ENCODE measurements around the gene STON1.
"Not testable (repeated sequence)": the region's sequence is repeated elsewhere in the genome, so short reads cannot be mapped to it uniquely, and the experiment has no call there.

The STON1 gene

DNA sequence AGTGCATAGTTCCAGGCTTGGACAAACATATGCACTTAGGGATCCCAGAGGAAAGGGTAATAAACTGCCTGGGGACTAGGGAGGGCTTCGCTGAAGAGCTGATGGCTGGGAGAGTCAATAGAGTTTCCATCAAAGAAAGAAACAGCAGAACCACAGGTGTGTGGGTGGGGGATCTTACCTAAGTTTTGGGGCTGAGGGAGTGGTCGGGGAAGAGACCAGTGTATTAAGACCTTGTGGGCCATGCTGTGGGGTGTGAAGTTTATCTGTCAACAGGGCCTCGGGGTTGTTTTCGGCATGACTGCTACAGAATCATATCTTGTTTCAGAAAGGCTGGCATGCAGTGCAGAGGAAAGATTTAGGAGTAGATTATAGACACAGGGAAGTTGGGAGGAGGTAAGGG, 56.5 kb downstream of the STON1 start:
- Histone ChIP-seq H3K27ac (ENCODE audit: low read depth, low read length) (no peak overlapping the region), H3K4me1 (ENCODE audit: control insufficient read depth in 5 of 5, insufficient read depth in 5 of 5, low read length in 5 of 5) (peaks cover 0 to 6% (median 2%) of the 10 kb centered on the region in 5 donors), H3K27me3 (ENCODE audit: control insufficient read depth in 5 of 5, insufficient read depth in 4 of 5, low read length in 5 of 5) (no peaks in the 10 kb centered on the region), H3K36me3 (ENCODE audit: control insufficient read depth in 5 of 5, insufficient read depth in 5 of 5, low read length in 5 of 5) (peaks cover 0 to 5% (median under 1%) of the 10 kb centered on the region in 5 donors), H3K9me3 (ENCODE audit: control insufficient read depth in 5 of 5, low read length in 5 of 5) (no peaks in the 10 kb centered on the region), H3K4me3 (ENCODE audit: low read depth in 1 of 5, low read length in 5 of 5) (no peak overlapping the region), H3K9ac (ENCODE audit: low read length in 5 of 5) (no peak overlapping the region)

- Histone ChIP-seq H3K27me3 (ENCODE audit: control insufficient read depth in 5 of 5, insufficient read depth in 4 of 5, low read length in 5 of 5) (no peaks in the 10 kb centered on the region), H3K9ac (ENCODE audit: low read length in 5 of 5) (peak overlapping the region in 1 of 5 donors; percentile 36), H3K27ac (ENCODE audit: low read depth, low read length) (no peak overlapping the region), H3K4me3 (ENCODE audit: low read depth in 1 of 5, low read length in 5 of 5) (no peak overlapping the region), H3K4me1 (ENCODE audit: control insufficient read depth in 5 of 5, insufficient read depth in 5 of 5, low read length in 5 of 5) (peaks cover 0 to 6% (median 0%) of the 10 kb centered on the region in 5 donors), H3K9me3 (ENCODE audit: control insufficient read depth in 5 of 5, low read length in 5 of 5) (no peaks in the 10 kb centered on the region), H3K36me3 (ENCODE audit: control insufficient read depth in 5 of 5, insufficient read depth in 5 of 5, low read length in 5 of 5) (peaks cover 0 to 5% (median 0%) of the 10 kb centered on the region in 5 donors)
These were observed 57.6 kb downstream of the STON1 start for GRCh38 chr2:48587560-48587959.

GRCh38 chr2:48587961-48588360, 58.0 kb downstream of the STON1 start:
- Histone ChIP-seq H3K9ac (ENCODE audit: low read length in 5 of 5) (peak overlapping the region in 1 of 5 donors; percentile 36), H3K27me3 (ENCODE audit: control insufficient read depth in 5 of 5, insufficient read depth in 4 of 5, low read length in 5 of 5) (no peaks in the 10 kb centered on the region), H3K36me3 (ENCODE audit: control insufficient read depth in 5 of 5, insufficient read depth in 5 of 5, low read length in 5 of 5) (peaks cover 0 to 5% (median 3%) of the 10 kb centered on the region in 5 donors), H3K9me3 (ENCODE audit: control insufficient read depth in 5 of 5, low read length in 5 of 5) (no peaks in the 10 kb centered on the region), H3K4me1 (ENCODE audit: control insufficient read depth in 5 of 5, insufficient read depth in 5 of 5, low read length in 5 of 5) (peaks cover 0 to 6% (median 0%) of the 10 kb centered on the region in 5 donors), H3K27ac (ENCODE audit: low read depth, low read length) (no peak overlapping the region), H3K4me3 (ENCODE audit: low read depth in 1 of 5, low read length in 5 of 5) (no peak overlapping the region)

DNA sequence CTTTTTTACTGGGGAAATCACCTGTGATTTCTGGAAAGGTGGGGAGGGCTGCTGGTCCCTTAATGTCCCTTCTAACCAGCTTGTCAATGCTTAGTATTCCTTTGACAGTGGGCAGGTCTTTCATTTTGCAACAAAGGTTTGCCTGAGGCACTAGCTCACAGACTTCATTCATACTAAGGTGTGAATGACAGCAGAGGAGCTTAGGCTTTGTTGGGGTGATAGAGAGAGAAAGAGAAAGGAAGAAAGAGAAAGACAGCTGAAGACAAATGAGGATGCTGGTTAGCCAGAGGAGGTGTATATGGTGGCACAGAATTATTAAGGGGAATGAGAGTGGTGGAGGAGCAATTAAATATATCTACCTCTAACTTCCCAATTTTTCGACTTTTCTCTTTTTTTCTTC, 58.8 kb downstream of the STON1 start:
- Histone ChIP-seq H3K27me3 (ENCODE audit: control insufficient read depth in 5 of 5, insufficient read depth in 4 of 5, low read length in 5 of 5) (no peaks in the 10 kb centered on the region), H3K27ac (ENCODE audit: low read depth, low read length) (no peak overlapping the region), H3K4me3 (ENCODE audit: low read depth in 1 of 5, low read length in 5 of 5) (no peak overlapping the region), H3K9ac (ENCODE audit: low read length in 5 of 5) (peak overlapping the region in 2 of 5 donors; percentile 29 to 39), H3K9me3 (ENCODE audit: control insufficient read depth in 5 of 5, low read length in 5 of 5) (no peaks in the 10 kb centered on the region), H3K36me3 (ENCODE audit: control insufficient read depth in 5 of 5, insufficient read depth in 5 of 5, low read length in 5 of 5) (peaks cover 0 to 7% (median 3%) of the 10 kb centered on the region in 5 donors), H3K4me1 (ENCODE audit: control insufficient read depth in 5 of 5, insufficient read depth in 5 of 5, low read length in 5 of 5) (peaks cover 0 to 6% (median 0%) of the 10 kb centered on the region in 5 donors)

DNA sequence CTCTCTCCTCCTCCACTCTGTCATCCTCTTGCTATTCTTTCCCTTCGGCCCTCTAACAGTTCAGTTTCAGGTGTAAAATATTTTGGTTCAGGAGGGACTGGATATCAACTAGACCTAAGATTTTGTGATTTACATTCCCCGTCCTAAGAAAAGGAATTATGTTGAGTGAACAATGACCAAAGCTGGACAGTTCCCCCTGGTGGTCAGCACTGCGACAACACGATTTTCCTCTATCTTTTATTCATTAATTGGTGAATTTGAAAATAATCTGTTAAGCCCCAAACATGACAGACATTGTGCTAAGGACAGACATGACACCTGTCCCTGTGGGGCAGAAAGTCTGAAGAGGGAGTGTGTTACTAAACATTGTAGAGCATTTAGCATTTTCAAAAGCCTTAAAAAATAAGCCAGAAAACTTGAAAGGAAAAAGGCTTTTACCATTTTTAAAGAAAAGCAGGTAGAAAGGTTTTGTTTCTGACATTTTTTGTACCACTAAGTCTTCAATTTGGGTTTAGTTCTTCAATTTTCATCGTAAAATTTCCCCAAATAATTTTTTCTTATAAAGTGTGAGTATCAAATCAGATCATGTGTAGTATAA, 59.3 kb downstream of the STON1 start:
- Histone ChIP-seq H3K9ac (ENCODE audit: low read length in 5 of 5) (peak overlapping the region in 1 of 5 donors; percentile 39), H3K4me3 (ENCODE audit: low read depth in 1 of 5, low read length in 5 of 5) (no peak overlapping the region), H3K27ac (ENCODE audit: low read depth, low read length) (no peak overlapping the region), H3K36me3 (ENCODE audit: control insufficient read depth in 5 of 5, insufficient read depth in 5 of 5, low read length in 5 of 5) (peaks cover 3 to 10% (median 4%) of the 10 kb centered on the region in 5 donors), H3K4me1 (ENCODE audit: control insufficient read depth in 5 of 5, insufficient read depth in 5 of 5, low read length in 5 of 5) (peaks cover 0 to 6% (median 0%) of the 10 kb centered on the region in 5 donors), H3K27me3 (ENCODE audit: control insufficient read depth in 5 of 5, insufficient read depth in 4 of 5, low read length in 5 of 5) (no peaks in the 10 kb centered on the region), H3K9me3 (ENCODE audit: control insufficient read depth in 5 of 5, low read length in 5 of 5) (no peaks in the 10 kb centered on the region)

- Histone ChIP-seq H3K9me3 (ENCODE audit: control insufficient read depth in 5 of 5, low read length in 5 of 5) (no peaks in the 10 kb centered on the region), H3K9ac (ENCODE audit: low read length in 5 of 5) (no peak overlapping the region), H3K36me3 (ENCODE audit: control insufficient read depth in 5 of 5, insufficient read depth in 5 of 5, low read length in 5 of 5) (peaks cover 3 to 12% (median 5%) of the 10 kb centered on the region in 5 donors), H3K4me3 (ENCODE audit: low read depth in 1 of 5, low read length in 5 of 5) (no peak overlapping the region), H3K27me3 (ENCODE audit: control insufficient read depth in 5 of 5, insufficient read depth in 4 of 5, low read length in 5 of 5) (no peaks in the 10 kb centered on the region), H3K4me1 (ENCODE audit: control insufficient read depth in 5 of 5, insufficient read depth in 5 of 5, low read length in 5 of 5) (peaks cover 0 to 6% (median 0%) of the 10 kb centered on the region in 5 donors), H3K27ac (ENCODE audit: low read depth, low read length) (no peak overlapping the region)
These were observed 60.1 kb downstream of the STON1 start for GRCh38 chr2:48590017-48590416.

- Histone ChIP-seq H3K4me3 (ENCODE audit: low read depth in 1 of 5, low read length in 5 of 5) (no peak overlapping the region), H3K9me3 (ENCODE audit: control insufficient read depth in 5 of 5, low read length in 5 of 5) (no peaks in the 10 kb centered on the region), H3K36me3 (ENCODE audit: control insufficient read depth in 5 of 5, insufficient read depth in 5 of 5, low read length in 5 of 5) (peaks cover 6 to 21% (median 11%) of the 10 kb centered on the region in 5 donors), H3K9ac (ENCODE audit: low read length in 5 of 5) (no peak overlapping the region), H3K4me1 (ENCODE audit: control insufficient read depth in 5 of 5, insufficient read depth in 5 of 5, low read length in 5 of 5) (peaks cover 0 to 6% (median 0%) of the 10 kb centered on the region in 5 donors), H3K27me3 (ENCODE audit: control insufficient read depth in 5 of 5, insufficient read depth in 4 of 5, low read length in 5 of 5) (no peaks in the 10 kb centered on the region), H3K27ac (ENCODE audit: low read depth, low read length) (no peak overlapping the region)
These were observed 62.1 kb downstream of the STON1 start for GRCh38 chr2:48592067-48592466.

DNA sequence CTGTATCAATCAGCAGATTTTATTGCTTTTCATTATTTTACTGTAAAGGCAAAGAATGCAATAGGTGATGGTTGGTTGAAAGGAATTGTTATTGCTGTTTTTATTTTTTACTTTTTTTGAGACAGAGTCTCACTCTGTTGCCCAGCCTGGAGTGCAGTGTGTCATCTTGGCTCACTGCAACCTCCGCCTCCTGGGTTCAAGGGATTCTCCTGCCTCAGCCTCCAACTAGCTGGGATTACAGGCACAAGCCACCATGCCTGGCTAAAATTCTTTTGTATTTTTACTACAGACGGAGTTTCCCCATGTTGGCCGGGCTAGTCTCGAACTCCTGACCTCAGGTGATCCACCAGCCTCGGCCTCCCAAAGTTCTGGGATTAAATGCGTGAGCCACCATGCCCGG, 66.8 kb downstream of the STON1 start:
- H3K4me3 ChIP-seq (ENCODE audit: low read depth in 1 of 5, low read length in 5 of 5); H3K27me3 ChIP-seq (ENCODE audit: control insufficient read depth in 5 of 5, insufficient read depth in 4 of 5, low read length in 5 of 5); H3K4me1 ChIP-seq (ENCODE audit: control insufficient read depth in 5 of 5, insufficient read depth in 5 of 5, low read length in 5 of 5); H3K9ac ChIP-seq (ENCODE audit: low read length in 5 of 5); H3K9me3 ChIP-seq (ENCODE audit: control insufficient read depth in 5 of 5, low read length in 5 of 5); H3K27ac ChIP-seq (ENCODE audit: low read depth, low read length): not testable (repeated sequence)
- H3K36me3 ChIP-seq (ENCODE audit: control insufficient read depth in 5 of 5, insufficient read depth in 5 of 5, low read length in 5 of 5): peaks cover 6 to 28% (median 15%) of the 10 kb centered on the region in 5 donors

GRCh38 chr2:48597492-48597891, 67.5 kb downstream of the STON1 start:
- Histone ChIP-seq H3K9ac (ENCODE audit: low read length in 5 of 5) (no peak overlapping the region), H3K4me1 (ENCODE audit: control insufficient read depth in 5 of 5, insufficient read depth in 5 of 5, low read length in 5 of 5) (peaks cover 0 to 7% (median 4%) of the 10 kb centered on the region in 5 donors), H3K27me3 (ENCODE audit: control insufficient read depth in 5 of 5, insufficient read depth in 4 of 5, low read length in 5 of 5) (no peaks in the 10 kb centered on the region), H3K4me3 (ENCODE audit: low read depth in 1 of 5, low read length in 5 of 5) (no peak overlapping the region), H3K9me3 (ENCODE audit: control insufficient read depth in 5 of 5, low read length in 5 of 5) (no peaks in the 10 kb centered on the region), H3K36me3 (ENCODE audit: control insufficient read depth in 5 of 5, insufficient read depth in 5 of 5, low read length in 5 of 5) (peaks cover 6 to 28% (median 15%) of the 10 kb centered on the region in 5 donors), H3K27ac (ENCODE audit: low read depth, low read length) (no peak overlapping the region)

- H3K27me3 ChIP-seq (ENCODE audit: control insufficient read depth in 5 of 5, insufficient read depth in 4 of 5, low read length in 5 of 5): no peaks in the 10 kb centered on the region
- no peaks in the 10 kb centered on the region for H3K9me3 ChIP-seq (ENCODE audit: control insufficient read depth in 5 of 5, low read length in 5 of 5)
- peaks cover 0 to 7% (median 4%) of the 10 kb centered on the region in 5 donors for H3K4me1 ChIP-seq (ENCODE audit: control insufficient read depth in 5 of 5, insufficient read depth in 5 of 5, low read length in 5 of 5)
- H3K36me3 ChIP-seq (ENCODE audit: control insufficient read depth in 5 of 5, insufficient read depth in 5 of 5, low read length in 5 of 5): peaks cover 0 to 26% (median 13%) of the 10 kb centered on the region in 5 donors
- no peak overlapping the region for H3K27ac ChIP-seq (ENCODE audit: low read depth, low read length)
- H3K4me3 ChIP-seq (ENCODE audit: low read depth in 1 of 5, low read length in 5 of 5): no peak overlapping the region
- no peak overlapping the region for H3K9ac ChIP-seq (ENCODE audit: low read length in 5 of 5)
These were observed 70.4 kb downstream of the STON1 start for GRCh38 chr2:48600204-48600813.
